Astrocyte (in vitro differentiated cells and primary cell): Measurements from ENCODE around the gene NXPH4.

Experiments used
- CTCF ChIP-seq: IDR thresholded peaks from 2 replicates; pipeline ENCODE4 v1.5.1; 2011; ENCODE audit warnings: low read depth, mild to moderate bottlenecking, inconsistent platforms, low read length, moderate library complexity; ENCODE audit not compliant: insufficient read depth
- EZH2 ChIP-seq: IDR thresholded peaks from 2 replicates; pipeline ENCODE4 v1.6.1; 2012; ENCODE audit warnings: mild to moderate bottlenecking, low read length, inconsistent platforms; ENCODE audit not compliant: insufficient read depth

- TF ChIP-seq CTCF (peak; percentile 91), EZH2 (no peak)
Observed at GRCh38 chr12:57213058-57213715, 3.4 kb upstream of the NXPH4 start.
